SHP77 (cell line): ENCODE results near the gene PTPRN2.

Experiments
- DNase-seq, 2 experiments: peaks; one replicate each; lab custom pipeline; 2025; lab: John Stamatoyannopoulos, UW

The PTPRN2 gene

GRCh38 chr7:158252837-158253669 is 334.6 kb downstream of the PTPRN2 start:
- no peak for DNase-seq

- no peak for DNase-seq
These were observed 335.4 kb downstream of the PTPRN2 start for GRCh38 chr7:158252081-158252836.

- DNase-seq: no peak
These were observed 336.3 kb downstream of the PTPRN2 start for GRCh38 chr7:158251061-158251965.

GRCh38 chr7:158249692-158250091 is 337.9 kb downstream of the PTPRN2 start:
- no peak for DNase-seq

GRCh38 chr7:158248816-158249215 is 338.8 kb downstream of the PTPRN2 start:
- no peak for DNase-seq

- DNase-seq: no peak
These were observed 339.7 kb downstream of the PTPRN2 start for GRCh38 chr7:158247758-158248487.

- no peak for DNase-seq
These were observed 340.5 kb downstream of the PTPRN2 start for GRCh38 chr7:158246960-158247673.

- no peak for DNase-seq
These were observed 341.2 kb downstream of the PTPRN2 start for GRCh38 chr7:158246272-158246959.

GRCh38 chr7:158245724-158246041 is 341.9 kb downstream of the PTPRN2 start:
- DNase-seq: no peak

- no peak for DNase-seq
These were observed 342.5 kb downstream of the PTPRN2 start for GRCh38 chr7:158244873-158245723.

- no peak for DNase-seq
These were observed 343.2 kb downstream of the PTPRN2 start for GRCh38 chr7:158244430-158244829.

GRCh38 chr7:158241919-158242318 is 345.7 kb downstream of the PTPRN2 start:
- no peak for DNase-seq

- no peak for DNase-seq
These were observed 346.8 kb downstream of the PTPRN2 start for GRCh38 chr7:158240801-158241200.

- DNase-seq: peak; percentile 71 to 75
These were observed 348.2 kb downstream of the PTPRN2 start for GRCh38 chr7:158239290-158239981.

- no peak for DNase-seq
These were observed 348.9 kb downstream of the PTPRN2 start for GRCh38 chr7:158238616-158239289.

GRCh38 chr7:158237672-158238335 is 349.8 kb downstream of the PTPRN2 start:
- no peak for DNase-seq

GRCh38 chr7:158236400-158236799 is 351.2 kb downstream of the PTPRN2 start:
- DNase-seq: no peak

GRCh38 chr7:158235862-158236261 is 351.8 kb downstream of the PTPRN2 start:
- DNase-seq: no peak
